Endometrial microvascular endothelial cells (primary cell): ENCODE results near the gene LNX1. TPM values are rescaled to one million over a fixed set of nuclear protein-coding genes. Genes with fewer than 3 reads are reported as not detected.

Experiments
- in situ Hi-C: cut with HindIII; loops from 2 replicates; pipeline ENCODE4 v1.10.0; 2017; ENCODE audit warnings: low sequenced_read_pairs, low pct_unique_long_range_greater_than_20kb; ENCODE audit errors: inconsistent ontology term
- total RNA-seq: library from RNA; depleted of rRNA; stranded (reverse); fragments of >200 nt; gene quantifications from one replicate; pipeline ENCODE4 v1.2.3, GENCODE V29; 2015; ENCODE audit errors: inconsistent ontology term

The LNX1 gene
- total RNA-seq, 1 donor from 2014 or later = 4.1 TPM

GRCh38 chr4:53547983-53548382, 43.3 kb downstream of the LNX1 start:
- in situ Hi-C loops = no loop called here

GRCh38 chr4:53545942-53546581, 45.2 kb downstream of the LNX1 start:
- in situ Hi-C loops = no loop called here

DNA sequence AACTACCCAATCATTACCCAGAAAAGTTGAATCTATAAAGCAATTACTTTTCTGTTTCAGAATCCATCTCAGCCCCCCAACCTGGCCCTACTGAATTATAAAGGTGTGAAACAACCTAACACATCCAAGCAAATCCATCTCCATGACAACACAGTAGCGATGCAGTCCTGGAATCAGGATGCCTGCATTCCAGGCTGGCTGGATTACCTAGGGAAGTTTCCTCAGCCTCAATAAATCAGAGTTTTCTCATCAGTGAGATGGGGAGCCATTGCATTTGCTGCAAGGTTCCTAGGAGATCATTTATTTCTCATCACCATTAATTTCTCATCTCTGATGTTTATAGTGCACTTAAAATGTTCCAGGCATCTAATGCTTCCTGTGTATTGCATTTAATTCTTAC, 46.0 kb downstream of the LNX1 start:
- in situ Hi-C loops = no loop called here

GRCh38 chr4:53543561-53543960, 47.7 kb downstream of the LNX1 start:
- in situ Hi-C loops = no loop called here

DNA sequence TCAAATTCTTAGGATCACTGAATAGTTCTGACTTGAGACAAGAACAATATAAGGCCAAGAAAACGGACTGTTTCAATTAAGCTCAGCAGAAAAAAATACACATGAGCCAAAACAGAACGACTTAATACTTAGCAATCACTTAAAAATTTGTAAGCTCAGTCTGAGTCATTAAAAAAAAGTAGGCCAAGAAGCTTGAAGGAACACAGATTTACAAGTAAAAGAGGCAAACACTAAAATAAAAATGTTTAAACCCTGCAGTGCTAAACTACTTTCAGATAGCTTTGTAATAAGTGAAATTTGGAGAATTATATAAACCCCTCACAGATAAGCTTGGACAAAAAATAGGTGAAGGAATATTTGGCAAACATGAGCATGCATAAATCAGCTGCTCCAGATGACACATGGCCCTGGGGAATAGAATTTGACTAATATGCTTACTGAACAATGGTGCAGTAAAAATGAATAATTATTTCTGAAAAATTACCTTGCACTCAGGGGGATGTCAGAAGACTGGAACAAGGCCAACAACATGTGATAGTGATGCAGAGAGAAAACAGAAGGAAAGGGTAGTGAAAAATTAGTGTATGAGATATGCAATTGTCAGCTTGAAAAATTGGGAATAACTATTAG, 49.6 kb downstream of the LNX1 start:
- in situ Hi-C loops = no loop called here

GRCh38 chr4:53538756-53539155, 52.5 kb downstream of the LNX1 start:
- in situ Hi-C loops = no loop called here

DNA sequence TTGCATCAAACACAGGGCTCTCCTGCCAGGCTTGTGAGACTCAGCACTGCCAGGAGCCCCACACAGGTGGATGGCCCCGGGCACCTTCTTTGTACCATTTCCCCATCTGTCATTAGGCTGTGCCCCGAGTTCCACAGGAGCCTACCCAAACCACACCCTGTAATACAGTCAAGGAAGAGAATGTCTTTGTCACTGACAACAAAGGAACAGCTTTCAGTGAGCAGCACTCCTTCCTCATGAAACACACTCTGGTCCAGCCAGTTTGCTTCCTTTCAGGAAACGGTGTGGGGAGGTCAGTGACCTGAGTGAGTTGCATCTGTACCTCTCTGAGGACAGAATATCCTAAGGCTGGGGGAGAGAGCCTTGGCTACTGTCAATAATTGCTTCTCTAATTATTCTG, 53.7 kb downstream of the LNX1 start:
- in situ Hi-C loops = no loop called here

DNA sequence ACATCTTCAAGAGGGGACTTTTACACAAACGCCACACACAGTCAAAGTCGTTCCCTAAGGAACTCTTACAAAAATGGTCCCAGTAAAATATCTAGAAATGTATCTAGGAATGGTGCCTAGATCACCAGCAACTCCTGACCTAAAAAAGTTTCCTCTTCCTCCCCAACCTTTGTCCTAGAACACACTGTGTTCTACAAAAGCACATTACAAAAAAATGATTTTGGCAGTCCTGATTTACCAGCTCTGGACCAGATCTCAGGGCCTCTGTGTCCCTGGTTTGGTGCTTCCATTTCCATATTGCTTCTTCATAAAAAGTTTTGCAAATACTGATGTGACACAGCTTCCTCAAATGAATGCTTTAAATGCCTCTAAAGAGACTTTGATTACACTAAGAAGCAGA, 55.0 kb downstream of the LNX1 start:
- in situ Hi-C loops = no loop called here

DNA sequence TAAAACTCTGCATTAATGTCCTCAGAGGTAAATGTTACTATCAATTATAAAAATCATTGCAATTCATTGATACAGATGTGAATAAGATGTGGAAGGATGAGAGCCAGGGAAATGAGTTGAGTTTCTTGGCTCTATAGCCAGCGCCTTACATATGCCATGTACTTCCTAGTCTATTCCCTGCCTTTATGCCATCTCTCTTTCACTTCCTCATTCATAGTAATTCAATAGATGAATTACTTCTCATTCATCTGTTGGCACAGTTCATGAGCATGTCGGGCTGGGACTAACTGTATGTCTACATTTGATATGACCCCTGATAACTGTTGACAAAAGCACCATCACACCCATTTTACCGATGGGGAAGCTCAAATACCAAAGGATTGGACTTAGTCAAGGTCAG, 55.7 kb downstream of the LNX1 start:
- in situ Hi-C loops = no loop called here

GRCh38 chr4:53534684-53535083, 56.6 kb downstream of the LNX1 start:
- in situ Hi-C loops = no loop called here

- in situ Hi-C loops = no loop called here
These were observed 58.8 kb downstream of the LNX1 start for GRCh38 chr4:53532521-53532920.

DNA sequence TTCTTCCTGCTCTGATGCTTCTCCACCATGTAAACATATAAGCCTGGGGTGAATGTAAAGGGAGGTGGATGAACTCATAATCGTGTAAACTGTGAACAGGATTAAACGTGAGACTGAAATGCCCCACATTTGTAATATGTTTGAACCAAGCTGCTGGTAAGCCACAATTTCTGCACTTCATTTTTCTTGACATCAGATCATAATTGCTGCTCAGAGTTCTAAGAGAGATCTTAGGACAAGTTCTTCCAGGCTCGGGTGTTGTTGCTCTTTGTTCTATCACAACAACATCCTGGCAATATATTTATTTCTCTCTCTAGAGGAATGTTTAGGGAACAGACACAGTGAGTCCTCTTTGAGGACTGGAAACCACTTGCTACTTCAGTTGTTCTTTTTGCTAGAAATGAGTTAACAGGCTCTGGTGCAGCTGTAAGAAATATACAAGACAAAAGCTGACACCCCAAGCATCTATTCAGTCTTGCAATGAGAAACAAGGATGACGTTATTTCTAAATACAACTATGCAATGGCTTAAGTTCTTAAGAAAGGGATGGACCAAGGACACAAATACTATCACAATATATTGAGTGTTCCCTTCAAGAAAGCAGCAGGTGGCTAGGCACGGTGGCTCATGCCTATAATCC, 59.6 kb downstream of the LNX1 start:
- in situ Hi-C loops = no loop called here

DNA sequence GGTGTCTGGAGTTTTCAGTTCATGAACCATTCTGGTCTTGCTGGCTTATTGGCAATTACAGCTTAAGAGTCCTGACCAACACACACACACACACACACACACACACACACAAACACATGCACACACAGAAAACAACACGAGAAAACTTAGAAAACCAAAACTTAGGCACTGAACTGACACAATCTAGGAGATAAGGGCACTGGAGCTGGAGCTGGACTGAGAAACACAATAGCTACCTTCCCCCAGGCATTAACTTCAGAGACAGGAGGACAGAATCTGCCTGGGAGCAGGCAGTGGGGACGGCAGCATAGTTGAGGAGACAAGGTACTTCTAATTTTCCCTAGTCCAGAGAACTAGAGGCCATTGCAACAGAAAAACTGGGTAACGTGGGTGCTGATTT, 62.3 kb downstream of the LNX1 start:
- in situ Hi-C loops = no loop called here

- in situ Hi-C loops = no loop called here
These were observed 63.4 kb downstream of the LNX1 start for GRCh38 chr4:53527930-53528329.

DNA sequence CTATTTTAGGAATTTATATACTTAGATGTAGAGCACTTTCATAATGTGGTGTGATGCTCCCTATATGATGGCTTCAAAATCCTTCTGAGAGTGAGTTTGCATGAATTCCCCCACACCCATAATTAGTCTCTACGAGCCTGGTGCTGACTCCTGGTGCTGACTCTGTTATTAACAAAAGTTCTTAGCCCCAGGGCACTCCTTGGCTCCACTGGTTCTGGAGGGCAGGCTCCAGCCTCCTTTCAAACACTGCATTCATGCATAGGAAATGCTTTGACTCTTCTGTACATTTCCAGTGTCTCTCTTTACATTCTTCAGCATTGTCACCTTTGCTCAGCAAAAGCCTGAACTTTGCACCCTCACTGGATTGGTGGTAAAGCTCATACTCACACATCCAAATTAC, 64.0 kb downstream of the LNX1 start:
- in situ Hi-C loops = no loop called here

GRCh38 chr4:53522334-53522733, 69.0 kb downstream of the LNX1 start:
- in situ Hi-C loops = no loop called here

DNA sequence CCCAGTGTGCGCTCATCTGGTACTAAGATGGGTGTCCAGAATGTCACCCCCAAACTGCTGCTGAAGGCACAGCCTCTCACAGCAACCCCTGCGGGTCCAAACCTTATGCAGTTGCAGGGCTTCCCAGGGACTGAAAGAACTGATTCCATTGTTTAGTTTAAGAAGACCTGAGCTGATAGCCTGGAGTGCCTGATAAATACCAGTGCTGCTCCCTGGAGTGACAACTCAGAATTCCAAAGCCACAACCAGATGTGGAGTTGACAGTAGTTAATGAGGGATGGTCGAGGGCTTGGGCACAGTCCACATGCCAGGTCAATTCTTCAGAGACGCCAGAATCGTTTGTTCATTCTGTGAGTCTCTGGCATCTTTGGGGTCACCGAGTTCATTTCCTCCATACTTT, 71.2 kb downstream of the LNX1 start:
- in situ Hi-C loops = no loop called here

DNA sequence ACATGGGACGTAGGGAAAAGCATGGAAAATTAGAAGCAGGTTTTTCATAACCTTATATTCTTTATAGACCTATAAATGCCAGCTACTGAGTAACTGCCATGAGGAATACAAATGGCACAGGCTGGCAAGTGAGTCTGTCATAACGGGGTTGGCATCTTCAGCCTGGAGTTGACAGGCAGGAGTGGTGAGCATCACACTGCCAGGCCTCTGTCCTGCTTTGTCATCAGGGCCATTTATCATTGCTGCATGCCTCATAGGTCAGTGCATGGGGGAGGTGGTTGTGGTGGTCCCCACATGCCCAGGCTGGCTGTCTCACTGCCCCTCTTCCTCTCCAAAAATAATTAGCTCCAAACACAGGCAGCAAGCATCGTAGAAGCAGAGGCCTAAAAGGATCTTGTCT, 72.5 kb downstream of the LNX1 start:
- in situ Hi-C loops = no loop called here

DNA sequence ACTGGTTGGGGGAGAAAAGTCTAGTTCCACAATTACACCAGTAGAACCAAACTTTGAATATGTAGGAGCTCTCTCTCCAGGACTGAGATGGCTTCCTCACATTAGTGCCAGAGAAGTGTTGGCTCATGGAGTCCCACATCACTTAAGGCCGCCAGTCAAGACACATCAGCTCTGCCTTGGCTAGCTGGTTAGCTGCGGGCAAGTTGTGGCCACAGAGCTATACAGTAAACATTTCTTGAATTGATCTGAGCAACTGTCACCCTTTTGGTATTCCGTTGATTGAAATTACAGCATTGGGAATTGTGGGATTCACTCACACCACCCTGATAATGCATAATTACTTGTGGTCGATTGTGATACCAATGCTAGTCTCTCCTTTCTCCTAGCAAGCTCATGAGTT, 76.2 kb downstream of the LNX1 start:
- in situ Hi-C loops = no loop called here

- in situ Hi-C loops = no loop called here
These were observed 76.8 kb downstream of the LNX1 start for GRCh38 chr4:53514509-53514908.

- in situ Hi-C loops = no loop called here
These were observed 78.7 kb downstream of the LNX1 start for GRCh38 chr4:53512608-53513007.
